Sigmoid colon (tissue), 4 donors: Measurements from ENCODE around the gene LEUTX.

Experiments
- EP300 ChIP-seq, 4 donors: sonication (generic); formaldehyde crosslinking; IDR thresholded peaks; one replicate each; pipeline ENCODE4 v1.6.1; 2017; ENCODE audit warnings: antibody characterized with exemption in 4 of 4
- POLR2A ChIP-seq, 2 donors: fragments of 450-650 bp; IDR thresholded peaks; one replicate each; pipeline ENCODE4 v1.6.1; 2016; ENCODE audit warnings: antibody characterized with exemption in 2 of 2, mild to moderate bottlenecking in 2 of 2, moderate library complexity in 2 of 2
- POLR2AphosphoS5 ChIP-seq, 4 donors: sonication (generic); formaldehyde crosslinking; IDR thresholded peaks; one replicate each; pipeline ENCODE4 v1.6.1; 2017; ENCODE audit warnings: antibody characterized with exemption in 4 of 4
- TF ChIP-seq, protein P1 (sequence below), 4 experiments: fragments of 450-650 bp in 3 of 4; fragments of 200-600 bp in 1 of 4; IDR thresholded peaks; one replicate each; pipeline ENCODE4 v1.5.1; 2016 to 2019; ENCODE audit warnings: antibody characterized with exemption in 4 of 4, mild to moderate bottlenecking in 3 of 4, moderate library complexity in 2 of 4

DNA sequence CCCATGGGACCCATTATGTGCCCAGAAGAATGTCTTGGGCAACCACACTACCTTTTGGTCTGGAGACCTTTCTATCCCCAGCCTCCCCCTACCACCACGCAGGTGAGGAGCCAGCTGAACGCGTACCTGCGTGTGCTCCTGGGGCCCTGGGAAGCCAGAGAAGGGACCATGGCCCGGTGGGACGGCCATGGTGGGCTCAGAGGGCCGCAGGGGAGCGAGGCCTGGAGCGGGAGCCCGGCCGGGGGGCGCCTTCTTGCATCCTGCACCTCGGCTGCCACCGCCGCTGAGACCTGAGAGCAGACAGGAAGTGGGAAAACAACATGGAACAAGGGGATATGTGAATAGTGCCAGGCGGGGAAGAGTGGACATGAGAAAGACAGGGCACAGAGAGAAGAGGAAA is 53.0 kb downstream of the LEUTX start:
- TF ChIP-seq POLR2AphosphoS5 (IDR thresholded peaks at IDR 0.05) (no peak), EP300 (IDR thresholded peaks at IDR 0.05) (no peak), POLR2A (IDR thresholded peaks at IDR 0.05) (no peak)
- TF ChIP-seq, protein P1, sequence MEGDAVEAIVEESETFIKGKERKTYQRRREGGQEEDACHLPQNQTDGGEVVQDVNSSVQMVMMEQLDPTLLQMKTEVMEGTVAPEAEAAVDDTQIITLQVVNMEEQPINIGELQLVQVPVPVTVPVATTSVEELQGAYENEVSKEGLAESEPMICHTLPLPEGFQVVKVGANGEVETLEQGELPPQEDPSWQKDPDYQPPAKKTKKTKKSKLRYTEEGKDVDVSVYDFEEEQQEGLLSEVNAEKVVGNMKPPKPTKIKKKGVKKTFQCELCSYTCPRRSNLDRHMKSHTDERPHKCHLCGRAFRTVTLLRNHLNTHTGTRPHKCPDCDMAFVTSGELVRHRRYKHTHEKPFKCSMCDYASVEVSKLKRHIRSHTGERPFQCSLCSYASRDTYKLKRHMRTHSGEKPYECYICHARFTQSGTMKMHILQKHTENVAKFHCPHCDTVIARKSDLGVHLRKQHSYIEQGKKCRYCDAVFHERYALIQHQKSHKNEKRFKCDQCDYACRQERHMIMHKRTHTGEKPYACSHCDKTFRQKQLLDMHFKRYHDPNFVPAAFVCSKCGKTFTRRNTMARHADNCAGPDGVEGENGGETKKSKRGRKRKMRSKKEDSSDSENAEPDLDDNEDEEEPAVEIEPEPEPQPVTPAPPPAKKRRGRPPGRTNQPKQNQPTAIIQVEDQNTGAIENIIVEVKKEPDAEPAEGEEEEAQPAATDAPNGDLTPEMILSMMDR (IDR thresholded peaks at IDR 0.05): no peak
